GM13977 (cell line): ENCODE data around the gene REV1.

ENCODE experiments used
- DNase-seq: peaks from one replicate; pipeline ENCODE4 v3.0.0; 2012; ENCODE audit warnings: low spot score
- in situ Hi-C: fragments of 300-500 bp; cut with MboI; formaldehyde crosslinking; loops from one replicate; pipeline ENCODE4 v1.12.0; 2022; ENCODE audit warnings: low sequenced_read_pairs, low pct_unique_long_range_greater_than_20kb, mixed read lengths, inconsistent platforms; ENCODE audit not compliant: unreplicated experiment
- TF ChIP-seq, protein P1 (sequence below): IDR thresholded peaks from 2 replicates; pipeline ENCODE4 v1.5.1; 2012; ENCODE audit warnings: mild to moderate bottlenecking, control low read depth; ENCODE audit not compliant: insufficient read depth; ENCODE audit errors: extremely low read depth, missing control alignments

REV1 gene

DNA sequence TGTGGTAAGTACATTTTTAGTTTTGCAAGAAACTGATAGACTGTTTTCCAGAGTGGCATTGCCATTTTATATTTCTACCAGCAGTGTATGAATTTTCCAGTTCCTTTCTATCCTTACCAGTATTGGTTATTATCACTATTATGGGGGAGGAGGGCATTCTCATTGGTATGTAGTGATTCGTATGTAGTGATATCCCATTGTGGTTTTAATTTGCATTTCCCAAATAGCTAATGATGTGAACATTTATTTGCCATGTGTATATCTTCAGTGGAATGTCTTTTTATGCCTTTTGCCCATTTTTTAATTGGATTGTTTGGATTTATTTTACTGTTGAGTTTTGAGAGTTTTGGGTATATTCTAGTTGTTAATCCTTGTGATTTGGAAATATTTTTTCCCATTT, 135.7 kb downstream of the REV1 start:
- in situ Hi-C loops, result no loop called here
- DNase-seq, result no peak
- TF ChIP-seq, protein P1, sequence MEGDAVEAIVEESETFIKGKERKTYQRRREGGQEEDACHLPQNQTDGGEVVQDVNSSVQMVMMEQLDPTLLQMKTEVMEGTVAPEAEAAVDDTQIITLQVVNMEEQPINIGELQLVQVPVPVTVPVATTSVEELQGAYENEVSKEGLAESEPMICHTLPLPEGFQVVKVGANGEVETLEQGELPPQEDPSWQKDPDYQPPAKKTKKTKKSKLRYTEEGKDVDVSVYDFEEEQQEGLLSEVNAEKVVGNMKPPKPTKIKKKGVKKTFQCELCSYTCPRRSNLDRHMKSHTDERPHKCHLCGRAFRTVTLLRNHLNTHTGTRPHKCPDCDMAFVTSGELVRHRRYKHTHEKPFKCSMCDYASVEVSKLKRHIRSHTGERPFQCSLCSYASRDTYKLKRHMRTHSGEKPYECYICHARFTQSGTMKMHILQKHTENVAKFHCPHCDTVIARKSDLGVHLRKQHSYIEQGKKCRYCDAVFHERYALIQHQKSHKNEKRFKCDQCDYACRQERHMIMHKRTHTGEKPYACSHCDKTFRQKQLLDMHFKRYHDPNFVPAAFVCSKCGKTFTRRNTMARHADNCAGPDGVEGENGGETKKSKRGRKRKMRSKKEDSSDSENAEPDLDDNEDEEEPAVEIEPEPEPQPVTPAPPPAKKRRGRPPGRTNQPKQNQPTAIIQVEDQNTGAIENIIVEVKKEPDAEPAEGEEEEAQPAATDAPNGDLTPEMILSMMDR, result no peak
